Left ventricle myocardium inferior (tissue), 1 donor: ENCODE measurements around the gene C11orf21. TPM values are rescaled to one million over a fixed set of nuclear protein-coding genes. Genes with fewer than 3 reads are reported as not detected.

ENCODE experiments used
- DNase-seq: peaks from one replicate; pipeline ENCODE4 v3.0.0-alpha.2; 2020
- H3K27ac ChIP-seq: fragments of 200-600 bp; replicated peaks from 2 replicates; pipeline ENCODE4 v1.8.0; 2021
- H3K27me3 ChIP-seq: fragments of 200-600 bp; 2 replicates; pipeline ENCODE4 v1.8.0; 2021; ENCODE audit warnings: low read depth
- H3K36me3 ChIP-seq: fragments of 200-600 bp; 2 replicates; pipeline ENCODE4 v1.8.0; 2021
- H3K4me1 ChIP-seq: fragments of 200-600 bp; 2 replicates; pipeline ENCODE4 v1.8.0; 2021
- H3K4me3 ChIP-seq: fragments of 200-600 bp; 2 replicates; pipeline ENCODE4 v1.8.0; 2021; ENCODE audit warnings: mild to moderate bottlenecking, moderate library complexity
- H3K9me3 ChIP-seq: fragments of 200-600 bp; replicated peaks from 2 replicates; pipeline ENCODE4 v1.8.0; 2021
- intact Hi-C: fragments of 100-400 bp; cut with micrococcal nuclease; formaldehyde crosslinking; loops from one replicate; pipeline ENCODE4 v1.11.0; 2022
- total RNA-seq: library from RNA; stranded (reverse); fragmentation: NEBNext Ultra II Directional; extraction: Animal tissue kit (Norgen Biotek cat#: 25700); gene quantifications from one replicate; pipeline ENCODE4 v1.2.1, GENCODE V29; 2021
- TF ChIP-seq, protein P1 (sequence below): fragments of 200-600 bp; IDR thresholded peaks from 2 replicates; pipeline ENCODE4 v1.8.0; 2021; ENCODE audit warnings: antibody characterized with exemption, mild to moderate bottlenecking, borderline replicate concordance
- donor health status: DM: no; HTN: yes; CAD: no; lungs with severe emphysema.

C11orf21 gene
- total RNA-seq, 1 donor from 2014 or later = 36.0 TPM

DNA sequence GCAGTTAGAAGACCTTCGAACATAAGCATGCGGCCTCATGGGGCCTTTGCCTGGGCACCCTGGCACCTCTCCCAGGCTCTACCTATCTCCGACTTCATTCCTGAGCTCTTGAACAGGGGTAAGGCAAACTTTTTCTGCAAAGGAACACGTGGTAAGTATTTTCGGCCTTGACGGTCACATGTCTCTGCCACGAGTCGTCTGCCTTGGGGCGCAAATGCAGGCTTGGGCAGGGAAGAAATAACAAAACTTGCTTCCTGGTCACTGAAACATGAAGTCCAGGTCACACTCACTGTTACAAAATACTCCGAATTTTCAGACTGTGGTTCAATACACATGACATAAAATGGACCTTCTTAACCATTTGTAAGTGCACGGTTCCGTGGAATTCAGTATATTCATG lies 27.9 kb downstream of the C11orf21 start:
- no peak for DNase-seq
- Histone ChIP-seq H3K4me1 (peaks cover 25% of the 10 kb centered on the region), H3K4me3 (no peak overlapping the region), H3K9me3 (no peaks in the 10 kb centered on the region), H3K36me3 (no peaks in the 10 kb centered on the region), H3K27me3 (peaks cover 70% of the 10 kb centered on the region), H3K27ac (no peak overlapping the region)
- intact Hi-C loops = no loop called here
- TF ChIP-seq, protein P1, sequence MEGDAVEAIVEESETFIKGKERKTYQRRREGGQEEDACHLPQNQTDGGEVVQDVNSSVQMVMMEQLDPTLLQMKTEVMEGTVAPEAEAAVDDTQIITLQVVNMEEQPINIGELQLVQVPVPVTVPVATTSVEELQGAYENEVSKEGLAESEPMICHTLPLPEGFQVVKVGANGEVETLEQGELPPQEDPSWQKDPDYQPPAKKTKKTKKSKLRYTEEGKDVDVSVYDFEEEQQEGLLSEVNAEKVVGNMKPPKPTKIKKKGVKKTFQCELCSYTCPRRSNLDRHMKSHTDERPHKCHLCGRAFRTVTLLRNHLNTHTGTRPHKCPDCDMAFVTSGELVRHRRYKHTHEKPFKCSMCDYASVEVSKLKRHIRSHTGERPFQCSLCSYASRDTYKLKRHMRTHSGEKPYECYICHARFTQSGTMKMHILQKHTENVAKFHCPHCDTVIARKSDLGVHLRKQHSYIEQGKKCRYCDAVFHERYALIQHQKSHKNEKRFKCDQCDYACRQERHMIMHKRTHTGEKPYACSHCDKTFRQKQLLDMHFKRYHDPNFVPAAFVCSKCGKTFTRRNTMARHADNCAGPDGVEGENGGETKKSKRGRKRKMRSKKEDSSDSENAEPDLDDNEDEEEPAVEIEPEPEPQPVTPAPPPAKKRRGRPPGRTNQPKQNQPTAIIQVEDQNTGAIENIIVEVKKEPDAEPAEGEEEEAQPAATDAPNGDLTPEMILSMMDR = no peak

DNA sequence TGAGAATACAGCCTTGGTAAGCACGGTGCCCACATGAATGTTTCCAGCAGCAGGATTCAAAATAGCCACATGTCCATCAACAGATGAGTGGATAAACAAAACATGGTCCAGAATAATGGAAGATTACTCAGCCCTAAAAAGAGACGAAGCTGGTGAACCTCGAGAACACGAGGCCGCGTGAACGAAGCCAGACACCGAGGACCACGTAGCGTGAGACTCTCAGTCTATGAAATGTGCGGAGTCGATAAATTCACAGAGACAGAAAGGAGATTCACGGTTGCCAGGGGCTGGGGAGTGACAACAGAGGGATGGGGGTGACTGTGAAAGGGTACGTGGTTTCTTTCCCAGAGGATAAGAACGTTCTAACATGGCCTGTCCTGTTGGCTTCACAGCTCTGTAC lies 28.4 kb downstream of the C11orf21 start:
- TF ChIP-seq, protein P1 = no peak
- Histone ChIP-seq H3K9me3 (no peaks in the 10 kb centered on the region), H3K36me3 (no peaks in the 10 kb centered on the region), H3K4me3 (no peak overlapping the region), H3K27ac (no peak overlapping the region), H3K4me1 (peaks cover 27% of the 10 kb centered on the region), H3K27me3 (peaks cover 75% of the 10 kb centered on the region)
- intact Hi-C loops = no loop called here
- no peak for DNase-seq

DNA sequence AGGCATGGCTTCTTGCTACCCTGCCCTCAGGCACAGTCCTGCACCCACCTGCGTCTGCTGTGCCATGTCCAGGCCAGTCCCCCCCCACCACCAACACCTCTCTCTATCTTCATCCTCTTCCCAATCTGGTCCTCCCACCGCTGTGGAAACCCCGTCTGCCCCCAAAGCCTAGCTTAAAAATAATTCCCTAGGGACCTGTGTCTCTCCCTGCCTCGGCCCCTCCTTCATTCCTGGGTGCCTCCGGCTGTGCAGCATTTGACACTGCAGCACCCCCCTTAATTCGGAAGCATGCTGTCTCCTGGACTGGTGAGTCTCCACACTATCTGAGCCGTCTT lies 28.8 kb downstream of the C11orf21 start:
- no peaks in the 10 kb centered on the region for H3K36me3 ChIP-seq

DNA sequence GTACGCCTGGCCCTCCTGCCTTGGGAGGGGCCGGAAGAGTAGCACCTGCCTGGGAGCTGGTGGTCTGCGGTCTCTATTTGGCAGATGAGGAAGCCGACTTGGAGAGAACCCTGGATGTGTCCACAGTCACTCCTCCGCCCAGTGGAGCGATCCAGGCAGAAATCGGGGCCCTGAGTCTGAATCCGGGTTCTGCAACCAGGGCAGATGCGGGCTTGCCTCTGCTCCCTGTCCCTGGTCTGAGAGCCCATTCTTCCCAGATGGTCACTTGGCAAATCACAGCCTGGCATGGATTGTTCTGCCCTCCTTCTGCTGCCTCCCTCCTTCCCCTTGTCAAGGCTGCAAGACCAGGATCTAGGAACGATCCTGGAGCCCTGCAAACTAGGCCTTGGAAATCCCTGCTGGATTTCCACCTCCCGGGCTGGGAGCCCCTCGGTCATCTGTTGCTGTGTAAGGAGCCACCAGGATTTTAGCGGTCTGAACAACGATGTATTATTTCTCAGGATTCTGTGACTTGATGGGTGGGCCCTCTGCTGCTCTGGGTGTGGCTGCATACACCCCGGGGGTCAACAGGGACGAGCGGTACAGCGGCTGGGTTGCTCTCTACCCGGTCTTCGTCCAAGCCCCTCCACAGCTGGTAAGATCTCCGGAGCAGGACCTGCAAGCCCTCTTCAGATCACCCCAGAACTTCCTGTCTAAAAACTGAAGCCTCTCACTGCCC lies 29.3 kb downstream of the C11orf21 start:
- intact Hi-C loops = no loop called here

More for the DNA sequence above, 28.8 kb downstream of the C11orf21 start:
- Histone ChIP-seq H3K9me3 (no peaks in the 10 kb centered on the region), H3K27me3 (peaks cover 76% of the 10 kb centered on the region), H3K4me3 (no peak overlapping the region), H3K4me1 (peaks cover 27% of the 10 kb centered on the region), H3K27ac (no peak overlapping the region)
- no peak for DNase-seq
- TF ChIP-seq, protein P1 = no peak
- intact Hi-C loops = no loop called here

DNA sequence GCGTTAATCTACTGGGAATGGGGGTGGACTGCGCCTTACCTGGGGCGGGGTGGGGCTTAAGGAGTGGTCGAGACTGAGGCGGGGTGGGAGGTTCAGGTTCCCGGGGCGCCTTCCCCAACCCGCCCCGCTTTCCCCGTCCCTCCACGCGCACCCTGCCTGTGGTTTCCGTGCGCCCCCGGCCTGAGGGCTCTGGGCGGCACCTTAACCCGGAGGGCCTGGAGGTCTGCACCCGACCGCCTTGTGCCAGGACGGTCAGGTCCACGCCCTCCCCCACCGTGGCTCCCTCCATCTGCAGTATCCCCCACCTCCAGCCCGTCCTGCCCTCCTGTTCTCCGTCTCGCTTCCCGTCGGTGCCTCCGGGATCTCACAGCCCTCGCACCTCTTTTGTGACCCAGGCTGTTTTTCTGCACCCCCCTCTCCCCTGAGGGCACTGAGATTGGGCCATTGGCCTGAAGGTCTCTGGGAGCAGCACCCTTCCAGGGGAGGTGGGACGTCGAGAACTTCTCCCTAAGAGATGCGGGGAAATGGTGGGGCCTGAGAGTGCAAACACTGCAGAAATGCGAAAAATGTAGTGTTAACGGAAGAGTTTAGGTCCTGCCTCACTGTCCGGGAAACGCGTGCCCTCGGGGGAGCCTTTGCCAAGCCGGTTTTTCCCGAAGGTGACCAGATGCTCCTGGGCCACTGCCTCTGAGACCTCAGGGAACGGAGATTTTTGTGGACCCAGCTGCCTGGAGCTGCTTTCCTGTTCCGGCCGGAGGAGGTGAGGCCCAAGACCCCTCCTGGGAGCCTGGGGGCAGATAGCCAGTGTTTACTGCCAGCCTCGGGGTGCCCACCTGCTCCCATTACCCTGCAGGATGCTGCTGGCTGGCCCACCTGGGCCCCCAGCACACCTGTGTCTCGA lies 30.1 kb downstream of the C11orf21 start:
- no peak for DNase-seq
- intact Hi-C loops = no loop called here

More for the DNA sequence above, 29.3 kb downstream of the C11orf21 start:
- DNase-seq = no peak
- Histone ChIP-seq H3K27ac (no peak overlapping the region), H3K36me3 (no peaks in the 10 kb centered on the region), H3K4me3 (no peak overlapping the region), H3K27me3 (peaks cover 81% of the 10 kb centered on the region), H3K9me3 (no peaks in the 10 kb centered on the region), H3K4me1 (peaks cover 27% of the 10 kb centered on the region)
- TF ChIP-seq, protein P1 = no peak

More for the DNA sequence above, 30.1 kb downstream of the C11orf21 start:
- TF ChIP-seq, protein P1 = no peak
- H3K4me1 ChIP-seq = peaks cover 27% of the 10 kb centered on the region
- H3K27me3 ChIP-seq = peaks cover 89% of the 10 kb centered on the region
- H3K4me3 ChIP-seq = peak overlapping the region; percentile 64
- H3K36me3 ChIP-seq = no peaks in the 10 kb centered on the region
- no peak overlapping the region for H3K27ac ChIP-seq
- no peaks in the 10 kb centered on the region for H3K9me3 ChIP-seq
